Vagina (tissue), 2 donors: ENCODE data around the gene ADNP.

ENCODE experiments used
- CTCF ChIP-seq, 3 experiments: fragments of 450-650 bp in 2 of 3; fragments of 200-600 bp in 1 of 3; sonication (generic) in 1 of 3; IDR thresholded peaks; one replicate each; pipeline ENCODE4 v1.5.1; 2017 to 2019; ENCODE audit warnings: antibody characterized with exemption in 3 of 3, mild to moderate bottlenecking in 2 of 3, moderate library complexity in 2 of 3
- POLR2A ChIP-seq, 2 donors: fragments of 450-650 bp; IDR thresholded peaks; one replicate each; pipeline ENCODE4 v1.6.1; 2017; ENCODE audit warnings: antibody characterized with exemption in 2 of 2, mild to moderate bottlenecking in 2 of 2, moderate library complexity in 2 of 2

GRCh38 chr20:50943069-50943468, 11.8 kb upstream of the ADNP start:
- TF ChIP-seq CTCF (IDR thresholded peaks at IDR 0.05), result no peak
- no peak for TF ChIP-seq POLR2A (IDR thresholded peaks at IDR 0.05)
